HepG2 (cell line): ENCODE results near the gene ADAMTS4. TPM values are rescaled to one million over a fixed set of nuclear protein-coding genes. Genes with fewer than 3 reads are reported as not detected.

ENCODE experiments used
- ATM ChIP-seq: fragments of 450-650 bp; IDR thresholded peaks from 2 replicates; pipeline ENCODE4 v1.7.1; 2017; ENCODE audit warnings: mild to moderate bottlenecking, borderline replicate concordance
- CBX1 ChIP-seq: IDR thresholded peaks from one replicate; pipeline ENCODE4 v1.6.1; 2016; ENCODE audit warnings: antibody characterized with exemption, low read depth
- CHD2 ChIP-seq: IDR thresholded peaks from 2 replicates; pipeline ENCODE4 v1.6.1; 2011; ENCODE audit warnings: low read depth, low read length, improper control_type of control experiment
- CREB3 ChIP-seq: sonication (generic); formaldehyde crosslinking; IDR thresholded peaks from 2 replicates; pipeline ENCODE4 v1.5.0; 2020; ENCODE audit warnings: missing genetic modification reagents
- DNMT3B ChIP-seq: conservative IDR thresholded peaks from 2 replicates; pipeline ENCODE4 v1.6.1; 2016; ENCODE audit warnings: missing biosample characterization, control low read depth
- FOSL2 ChIP-seq: sonication (generic); formaldehyde crosslinking; IDR thresholded peaks from 2 replicates; pipeline ENCODE4 v1.4.0; 2020; ENCODE audit warnings: missing genetic modification reagents
- GATAD1 ChIP-seq: IDR thresholded peaks from 2 replicates; pipeline ENCODE4 v1.6.1; 2016; ENCODE audit warnings: missing genetic modification reagents, missing compliant biosample characterization
- HDAC6 ChIP-seq: fragments of 200-600 bp; sonication (generic); IDR thresholded peaks from 2 replicates; pipeline ENCODE4 v1.7.0; 2017; ENCODE audit warnings: mild to moderate bottlenecking, antibody characterized with exemption, low read length, low read depth
- KDM2A ChIP-seq: sonication (generic); formaldehyde crosslinking; IDR thresholded peaks from 2 replicates; pipeline ENCODE4 v1.4.0; 2020; ENCODE audit warnings: low read depth, missing genetic modification reagents, borderline replicate concordance
- MTA1 ChIP-seq: sonication (generic); formaldehyde crosslinking; IDR thresholded peaks from 2 replicates; pipeline ENCODE4 v1.4.0; 2020; ENCODE audit warnings: missing genetic modification reagents, mild to moderate bottlenecking, borderline replicate concordance
- NFE2 ChIP-seq: sonication (generic); formaldehyde crosslinking; IDR thresholded peaks from 2 replicates; pipeline ENCODE4 v1.4.0; 2020; ENCODE audit warnings: missing genetic modification reagents
- PLSCR1 ChIP-seq: sonication (generic); formaldehyde crosslinking; IDR thresholded peaks from 2 replicates; pipeline ENCODE4 v1.5.0; 2020; ENCODE audit warnings: missing genetic modification reagents, mild to moderate bottlenecking, borderline replicate concordance
- POLR2A ChIP-seq, 2 experiments: IDR thresholded peaks; 2 replicates each; pipeline ENCODE4 v1.6.1; 2011; ENCODE audit warnings: low read depth in 2 of 2, low read length in 2 of 2, mild to moderate bottlenecking in 1 of 2, moderate library complexity in 1 of 2; ENCODE audit not compliant: insufficient read depth in 1 of 2
- PRPF4 ChIP-seq: fragments of 200-400 bp; formaldehyde crosslinking; IDR thresholded peaks from 2 replicates; pipeline ENCODE4 v1.6.1; 2016; ENCODE audit warnings: low read length, low read depth; ENCODE audit not compliant: poor library complexity, severe bottlenecking
- SPEN ChIP-seq: sonication (generic); formaldehyde crosslinking; IDR thresholded peaks from 2 replicates; pipeline ENCODE4 v1.5.1; 2020; ENCODE audit warnings: low read depth, mild to moderate bottlenecking, missing genetic modification reagents
- ZNF614 ChIP-seq: IDR thresholded peaks from 2 replicates; pipeline ENCODE4 v1.6.1; 2018; ENCODE audit warnings: missing biosample characterization, missing genetic modification reagents, inconsistent platforms, borderline replicate concordance
- ZNF616 ChIP-seq: sonication (generic); formaldehyde crosslinking; IDR thresholded peaks from 2 replicates; pipeline ENCODE4 v1.5.0; 2020; ENCODE audit warnings: low read depth, mild to moderate bottlenecking, missing genetic modification reagents
- ZNF619 ChIP-seq: sonication (generic); formaldehyde crosslinking; IDR thresholded peaks from 2 replicates; pipeline ENCODE4 v1.4.0; 2020; ENCODE audit warnings: mild to moderate bottlenecking, missing genetic modification reagents
- ZNF766 ChIP-seq: sonication (generic); formaldehyde crosslinking; IDR thresholded peaks from 2 replicates; pipeline ENCODE4 v1.5.0; 2020; ENCODE audit warnings: missing genetic modification reagents, borderline replicate concordance
- ZNF788 ChIP-seq: sonication (generic); formaldehyde crosslinking; IDR thresholded peaks from 2 replicates; pipeline ENCODE4 v1.5.0; 2020; ENCODE audit warnings: mild to moderate bottlenecking, missing genetic modification reagents, borderline replicate concordance
- ZNF850 ChIP-seq: sonication (generic); formaldehyde crosslinking; conservative IDR thresholded peaks from 2 replicates; pipeline ENCODE4 v1.9.0; 2021; ENCODE audit warnings: mild to moderate bottlenecking, missing genetic modification reagents
- polyA plus RNA-seq, 8 experiments: library from polyadenylated mRNA; depleted of rRNA in 3 of 8; stranded (reverse) in 7 of 8; unstranded in 1 of 8; fragments of >200 nt; fragmentation: Illumina TruSeq in 4 of 8; extraction: Trizol in 4 of 8; gene quantifications; 2 replicates each; pipeline versions ENCODE4 v1.2.1 to v1.2.3, GENCODE V29; 2011 to 2016; ENCODE audit warnings: low read depth in 4 of 8, missing spikeins in 1 of 8, mixed read lengths in 1 of 8; ENCODE audit not compliant: insufficient read depth in 1 of 8
- total RNA-seq, 5 experiments: library from RNA; depleted of rRNA; stranded (reverse); fragments of >200 nt; fragmentation: Illumina TruSeq; extraction: Trizol; gene quantifications; 2 replicates each; pipeline ENCODE4 v1.2.3, GENCODE V29; 2016; ENCODE audit warnings: low read depth in 1 of 5
- TF ChIP-seq, protein P1 (sequence below): sonication (generic); formaldehyde crosslinking; IDR thresholded peaks from 2 replicates; pipeline ENCODE4 v1.8.0; 2022; ENCODE audit warnings: mild to moderate bottlenecking, missing genetic modification reagents, moderate library complexity
- TF ChIP-seq, protein P2 (sequence below): sonication (generic); formaldehyde crosslinking; IDR thresholded peaks from 2 replicates; pipeline ENCODE4 v1.5.0; 2020; ENCODE audit warnings: mild to moderate bottlenecking, missing genetic modification reagents, borderline replicate concordance

ADAMTS4 gene
- total and polyA plus RNA-seq, 2 of the 13 experiments (the other 11 are each of a cell fraction or from before 2014, with no cell fraction given): 0.51 to 1.7 TPM

- TF ChIP-seq, protein P1, sequence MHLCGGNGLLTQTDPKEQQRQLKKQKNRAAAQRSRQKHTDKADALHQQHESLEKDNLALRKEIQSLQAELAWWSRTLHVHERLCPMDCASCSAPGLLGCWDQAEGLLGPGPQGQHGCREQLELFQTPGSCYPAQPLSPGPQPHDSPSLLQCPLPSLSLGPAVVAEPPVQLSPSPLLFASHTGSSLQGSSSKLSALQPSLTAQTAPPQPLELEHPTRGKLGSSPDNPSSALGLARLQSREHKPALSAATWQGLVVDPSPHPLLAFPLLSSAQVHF (CRISPR knock-in tag): no peak
- no peak for TF ChIP-seq MTA1 (CRISPR knock-in tag)
- TF ChIP-seq KDM2A: peak; percentile 17; the same call in 1 of the 2 replicates
- no peak for TF ChIP-seq PLSCR1
- no peak for TF ChIP-seq ZNF616 (CRISPR knock-in tag)
- no peak for TF ChIP-seq DNMT3B (CRISPR knock-in tag)
- no peak for TF ChIP-seq CREB3 (CRISPR knock-in tag)
- peak; percentile 75; the same call in 1 of the 2 replicates for TF ChIP-seq GATAD1 (CRISPR knock-in tag)
- no peak for TF ChIP-seq NFE2 (CRISPR knock-in tag)
- no peak for TF ChIP-seq ZNF850 (CRISPR knock-in tag)
- TF ChIP-seq FOSL2: no peak
- no peak for TF ChIP-seq HDAC6
- TF ChIP-seq POLR2A (IDR thresholded peaks at IDR 0.05; ENCODE audit: insufficient read depth in 1 of 2, low read depth in 2 of 2, low read length in 2 of 2): peak; percentile 47 to 76
- no peak for TF ChIP-seq ZNF766
- TF ChIP-seq PRPF4: no peak
- TF ChIP-seq, protein P2, sequence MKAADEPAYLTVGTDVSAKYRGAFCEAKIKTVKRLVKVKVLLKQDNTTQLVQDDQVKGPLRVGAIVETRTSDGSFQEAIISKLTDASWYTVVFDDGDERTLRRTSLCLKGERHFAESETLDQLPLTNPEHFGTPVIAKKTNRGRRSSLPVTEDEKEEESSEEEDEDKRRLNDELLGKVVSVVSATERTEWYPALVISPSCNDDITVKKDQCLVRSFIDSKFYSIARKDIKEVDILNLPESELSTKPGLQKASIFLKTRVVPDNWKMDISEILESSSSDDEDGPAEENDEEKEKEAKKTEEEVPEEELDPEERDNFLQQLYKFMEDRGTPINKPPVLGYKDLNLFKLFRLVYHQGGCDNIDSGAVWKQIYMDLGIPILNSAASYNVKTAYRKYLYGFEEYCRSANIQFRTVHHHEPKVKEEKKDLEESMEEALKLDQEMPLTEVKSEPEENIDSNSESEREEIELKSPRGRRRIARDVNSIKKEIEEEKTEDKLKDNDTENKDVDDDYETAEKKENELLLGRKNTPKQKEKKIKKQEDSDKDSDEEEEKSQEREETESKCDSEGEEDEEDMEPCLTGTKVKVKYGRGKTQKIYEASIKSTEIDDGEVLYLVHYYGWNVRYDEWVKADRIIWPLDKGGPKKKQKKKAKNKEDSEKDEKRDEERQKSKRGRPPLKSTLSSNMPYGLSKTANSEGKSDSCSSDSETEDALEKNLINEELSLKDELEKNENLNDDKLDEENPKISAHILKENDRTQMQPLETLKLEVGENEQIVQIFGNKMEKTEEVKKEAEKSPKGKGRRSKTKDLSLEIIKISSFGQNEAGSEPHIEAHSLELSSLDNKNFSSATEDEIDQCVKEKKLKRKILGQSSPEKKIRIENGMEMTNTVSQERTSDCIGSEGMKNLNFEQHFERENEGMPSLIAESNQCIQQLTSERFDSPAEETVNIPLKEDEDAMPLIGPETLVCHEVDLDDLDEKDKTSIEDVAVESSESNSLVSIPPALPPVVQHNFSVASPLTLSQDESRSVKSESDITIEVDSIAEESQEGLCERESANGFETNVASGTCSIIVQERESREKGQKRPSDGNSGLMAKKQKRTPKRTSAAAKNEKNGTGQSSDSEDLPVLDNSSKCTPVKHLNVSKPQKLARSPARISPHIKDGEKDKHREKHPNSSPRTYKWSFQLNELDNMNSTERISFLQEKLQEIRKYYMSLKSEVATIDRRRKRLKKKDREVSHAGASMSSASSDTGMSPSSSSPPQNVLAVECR (CRISPR knock-in tag): peak; percentile 58; the same call in 1 of the 2 replicates
- TF ChIP-seq ATM: no peak
- no peak for TF ChIP-seq ZNF619 (CRISPR knock-in tag)
- no peak for TF ChIP-seq SPEN (CRISPR knock-in tag)
- TF ChIP-seq CHD2: no peak
- TF ChIP-seq ZNF788 (CRISPR knock-in tag): peak; percentile 39; the same call in 1 of the 2 replicates
- peak; percentile 52 for TF ChIP-seq ZNF614 (CRISPR knock-in tag)
- TF ChIP-seq CBX1: no peak
These were observed 26.9 kb upstream of the ADAMTS4 start, which contains the start of gene TOMM40L (continued) for GRCh38 chr1:161225534-161226319.
